GM12878 (cell line): ENCODE measurements around the gene FAM76A. TPM values are rescaled to one million over a fixed set of nuclear protein-coding genes. Genes with fewer than 3 reads are reported as not detected.

Experiments used
- ATAC-seq: fragments of 200-7000 bp; cut with Tn5 transposase; 3 replicates; pipeline ENCODE4 v1.9.1; 2020; ENCODE audit warnings: mild to moderate bottlenecking, moderate library complexity
- BruUV-seq: library from RNA; stranded (reverse); fragments of 400-500 nt; replicated peaks from 2 replicates; lab custom pipeline; 2021; lab: Mats Ljungman, UMichigan
- CTCF ChIA-PET: fragments of 300-600 bp; sonication (Branson Sonifier 250); formaldehyde crosslinking; extraction: SDS; loops from one replicate; lab custom pipeline; 2021; ENCODE audit warnings: inconsistent platforms; lab: Yijun Ruan, JAX
- POLR2A ChIA-PET: fragments of 350-600 bp; formaldehyde crosslinking; extraction: SDS; loops from one replicate; lab custom pipeline; 2021; ENCODE audit warnings: inconsistent platforms; lab: Charles Lee
- RAD21 ChIA-PET: fragments of 300-600 bp; sonication (Branson Sonifier 250); formaldehyde crosslinking; loops from one replicate; lab custom pipeline; 2023; ENCODE audit warnings: antibody characterized with exemption; ENCODE audit not compliant: unreplicated experiment; lab: Charles Lee
- SMC1A ChIA-PET: fragments of 300-600 bp; sonication (Branson Sonifier 250); formaldehyde crosslinking; loops from one replicate; lab custom pipeline; 2023; ENCODE audit not compliant: unreplicated experiment, uncharacterized antibody; lab: Charles Lee
- DNase-seq: peaks from one replicate; pipeline ENCODE4 v3.0.0-alpha.2; 2011; ENCODE audit warnings: low read depth, low spot score
- FAIRE-seq: peaks from 3 replicates; lab custom pipeline; 2011; peaks lifted over from hg19 to GRCh38; lab: Jason Lieb, UNC
- H2AFZ ChIP-seq: 2 replicates; pipeline ENCODE4 v1.6.0; 2011; ENCODE audit warnings: low read depth, low read length, control low read depth; ENCODE audit not compliant: control insufficient read depth
- H3K27ac ChIP-seq: 2 replicates; pipeline ENCODE4 v1.5.1; 2011; ENCODE audit warnings: control low read depth; ENCODE audit not compliant: control insufficient read depth, insufficient read depth
- H3K27me3 ChIP-seq, 2 experiments: replicated peaks in 1 of 2; 2 replicates each; pipeline versions ENCODE4 v1.6.0 to v1.6.1; 2011; ENCODE audit warnings: low read length in 1 of 2; ENCODE audit not compliant: control insufficient read depth in 2 of 2, insufficient read depth in 2 of 2
- H3K36me3 ChIP-seq, 2 experiments: 2 replicates each; pipeline ENCODE4 v1.5.1; 2011; ENCODE audit warnings: low read length in 1 of 2; ENCODE audit not compliant: control insufficient read depth in 2 of 2, insufficient read depth in 2 of 2
- H3K4me1 ChIP-seq: 2 replicates; pipeline ENCODE4 v1.6.1; 2011; ENCODE audit warnings: mild to moderate bottlenecking, low read length, moderate library complexity, mixed read lengths; ENCODE audit not compliant: control insufficient read depth, insufficient read depth
- H3K4me2 ChIP-seq: 2 replicates; pipeline ENCODE4 v1.6.0; 2011; ENCODE audit warnings: control low read depth; ENCODE audit not compliant: control insufficient read depth, insufficient read depth
- H3K4me3 ChIP-seq: fragments of 200-600 bp; sonication (generic); 2 replicates; pipeline ENCODE4 v1.5.1; 2016
- H3K79me2 ChIP-seq: 2 replicates; pipeline ENCODE4 v1.6.0; 2011; ENCODE audit warnings: low read length; ENCODE audit not compliant: control insufficient read depth, insufficient read depth
- H3K9ac ChIP-seq: 2 replicates; pipeline ENCODE4 v1.8.0; 2011; ENCODE audit warnings: low read length, control low read depth, mixed read lengths; ENCODE audit not compliant: control insufficient read depth, insufficient read depth
- H3K9me3 ChIP-seq: replicated peaks from 3 replicates; pipeline ENCODE4 v1.5.1; 2011; ENCODE audit warnings: mild to moderate bottlenecking, low read length; ENCODE audit not compliant: control insufficient read depth, insufficient read depth
- H4K20me1 ChIP-seq: 2 replicates; pipeline ENCODE4 v1.6.0; 2011; ENCODE audit not compliant: control insufficient read depth, insufficient read depth
- FOS ChIP-seq: IDR thresholded peaks from 3 replicates; pipeline ENCODE4 v1.6.1; 2011; ENCODE audit warnings: borderline replicate concordance; ENCODE audit not compliant: insufficient read length; ENCODE audit errors: extremely low read depth
- GABPA ChIP-seq: IDR thresholded peaks from 2 replicates; pipeline ENCODE4 v1.6.1; 2014; ENCODE audit warnings: antibody characterized with exemption, low read depth, mild to moderate bottlenecking, inconsistent platforms
- IKZF1 ChIP-seq: fragments of 450-650 bp; conservative IDR thresholded peaks from 2 replicates; pipeline ENCODE4 v1.6.1; 2017; ENCODE audit warnings: antibody characterized with exemption, mild to moderate bottlenecking
- JUNB ChIP-seq: IDR thresholded peaks from 2 replicates; pipeline ENCODE4 v1.6.1; 2016; ENCODE audit warnings: antibody characterized with exemption, mild to moderate bottlenecking
- KDM1A ChIP-seq: fragments of 200-600 bp; sonication (generic); IDR thresholded peaks from 2 replicates; pipeline ENCODE4 v1.6.1; 2016; ENCODE audit warnings: borderline replicate concordance
- NBN ChIP-seq: fragments of 450-650 bp; IDR thresholded peaks from 2 replicates; pipeline ENCODE4 v1.6.1; 2016
- NKRF ChIP-seq: fragments of 450-650 bp; conservative IDR thresholded peaks from 2 replicates; pipeline ENCODE4 v1.6.1; 2017; ENCODE audit warnings: mild to moderate bottlenecking, moderate library complexity
- NR2C2 ChIP-seq: IDR thresholded peaks from 2 replicates; pipeline ENCODE4 v1.6.1; 2011; ENCODE audit warnings: borderline replicate concordance, low read depth; ENCODE audit not compliant: control insufficient read depth, insufficient read length
- PML ChIP-seq: IDR thresholded peaks from 2 replicates; pipeline ENCODE4 v1.6.1; 2012; ENCODE audit warnings: low read length, inconsistent platforms
- POLR2AphosphoS2 ChIP-seq: IDR thresholded peaks from 2 replicates; pipeline ENCODE4 v1.6.1; 2011; ENCODE audit warnings: low read depth, mild to moderate bottlenecking, low read length, improper control_type of control experiment, moderate library complexity
- RFX5 ChIP-seq: IDR thresholded peaks from 2 replicates; pipeline ENCODE4 v1.6.1; 2011; ENCODE audit warnings: low read depth, low read length, improper control_type of control experiment
- RUNX3 ChIP-seq: IDR thresholded peaks from 2 replicates; pipeline ENCODE4 v1.6.1; 2012; ENCODE audit warnings: low read length, inconsistent platforms
- SMAD1 ChIP-seq: fragments of 450-650 bp; IDR thresholded peaks from 2 replicates; pipeline ENCODE4 v1.6.1; 2018; ENCODE audit warnings: mild to moderate bottlenecking, low read depth; ENCODE audit not compliant: partially characterized antibody
- WRNIP1 ChIP-seq: IDR thresholded peaks from 2 replicates; pipeline ENCODE4 v1.6.1; 2011; ENCODE audit warnings: low read depth, low read length, improper control_type of control experiment, borderline replicate concordance
- ZNF207 ChIP-seq: fragments of 450-650 bp; IDR thresholded peaks from 2 replicates; pipeline ENCODE4 v1.6.1; 2014; ENCODE audit warnings: antibody characterized with exemption, mild to moderate bottlenecking, borderline replicate concordance
- WGBS: methylation state at CpG from one replicate; pipeline ENCODE4 v1.1.6; 2016; ENCODE audit warnings: low lambda C conversion rate; ENCODE audit not compliant: insufficient replicate concordance, insufficient coverage; ENCODE audit errors: missing lambda C conversion rate; 5-methylcytosine and 5-hydroxymethylcytosine counted together
- in situ Hi-C: fragments of 300-500 bp; cut with MboI; formaldehyde crosslinking; loops from 9 replicates; pipeline ENCODE4 v1.14.3; 2018; ENCODE audit warnings: mixed read lengths
- intact Hi-C: fragments of 100-400 bp; cut with micrococcal nuclease; formaldehyde crosslinking; loops from one replicate; pipeline ENCODE4 v1.14.2; 2022; ENCODE audit not compliant: unreplicated experiment
- polyA plus RNA-seq, 11 experiments: library from polyadenylated mRNA; depleted of rRNA in 4 of 11; unstranded in 6 of 11; stranded (reverse) in 5 of 11; fragments of >200 nt; fragmentation: Nextera tagmentation in 4 of 11; fragmentation: Illumina TruSeq in 1 of 11; extraction: Ambion mirVana in 4 of 11; extraction: Trizol in 1 of 11; gene quantifications; 1 replicate in 1 of 11; 2 replicates in 10 of 11; pipeline versions ENCODE4 v1.2.1 to v1.2.3, GENCODE V29; 2011 to 2016; ENCODE audit warnings: inconsistent platforms in 2 of 11, missing spikeins in 2 of 11, low read depth in 1 of 11
- total RNA-seq, 4 experiments: library from RNA; depleted of rRNA in 3 of 4; stranded (reverse); fragments of >200 nt in 3 of 4; fragmentation: Illumina TruSeq in 1 of 4; extraction: Trizol in 1 of 4; gene quantifications; 2 replicates each; pipeline versions ENCODE4 v1.2.1 to v1.2.3, GENCODE V29; 2013 to 2021
- TF ChIP-seq, protein P1 (sequence below): fragments of 450-650 bp; IDR thresholded peaks from 2 replicates; pipeline ENCODE4 v1.6.1; 2017; ENCODE audit warnings: antibody characterized with exemption, mild to moderate bottlenecking, moderate library complexity

FAM76A gene
- total and polyA plus RNA-seq, 10 of the 15 experiments (the other 5 are each of a cell fraction or from before 2014, with no cell fraction given): 5.4 to 13.4 (median 7.6) TPM

- POLR2A ChIA-PET: interaction anchor here (0.6 kb wide), 1 partner anchor 8 kb away, joined by 5 read pairs; no protein-coding TSS in a partner anchor
- Histone ChIP-seq H3K27ac (no peak overlapping the region), H3K36me3 (peaks cover 0 to 3% of the 10 kb centered on the region in 2 experiments; a peak in 3 of 4 replicates), H2AFZ (no peak overlapping the region), H3K4me2 (no peak overlapping the region), H3K9me3 (no peaks in the 10 kb centered on the region), H3K9ac (no peak overlapping the region), H3K79me2 (no peaks in the 10 kb centered on the region), H3K4me3 (no peak overlapping the region), H3K4me1 (no peaks in the 10 kb centered on the region), H4K20me1 (no peaks in the 10 kb centered on the region), H3K27me3 (no peaks in the 10 kb centered on the region)
- FAIRE-seq (no peak), ATAC-seq (no peak), DNase-seq (no peak)
- intact Hi-C loops: no loop called here
- RAD21 ChIA-PET: no interaction called here
- no TSS peak for BruUV-seq
- WGBS: 92% methylated on average over 3 of the region's 3 CpGs
- in situ Hi-C loops: no loop called here
- SMC1A ChIA-PET: no interaction called here
- CTCF ChIA-PET: no interaction called here
- TF ChIP-seq, protein P1, sequence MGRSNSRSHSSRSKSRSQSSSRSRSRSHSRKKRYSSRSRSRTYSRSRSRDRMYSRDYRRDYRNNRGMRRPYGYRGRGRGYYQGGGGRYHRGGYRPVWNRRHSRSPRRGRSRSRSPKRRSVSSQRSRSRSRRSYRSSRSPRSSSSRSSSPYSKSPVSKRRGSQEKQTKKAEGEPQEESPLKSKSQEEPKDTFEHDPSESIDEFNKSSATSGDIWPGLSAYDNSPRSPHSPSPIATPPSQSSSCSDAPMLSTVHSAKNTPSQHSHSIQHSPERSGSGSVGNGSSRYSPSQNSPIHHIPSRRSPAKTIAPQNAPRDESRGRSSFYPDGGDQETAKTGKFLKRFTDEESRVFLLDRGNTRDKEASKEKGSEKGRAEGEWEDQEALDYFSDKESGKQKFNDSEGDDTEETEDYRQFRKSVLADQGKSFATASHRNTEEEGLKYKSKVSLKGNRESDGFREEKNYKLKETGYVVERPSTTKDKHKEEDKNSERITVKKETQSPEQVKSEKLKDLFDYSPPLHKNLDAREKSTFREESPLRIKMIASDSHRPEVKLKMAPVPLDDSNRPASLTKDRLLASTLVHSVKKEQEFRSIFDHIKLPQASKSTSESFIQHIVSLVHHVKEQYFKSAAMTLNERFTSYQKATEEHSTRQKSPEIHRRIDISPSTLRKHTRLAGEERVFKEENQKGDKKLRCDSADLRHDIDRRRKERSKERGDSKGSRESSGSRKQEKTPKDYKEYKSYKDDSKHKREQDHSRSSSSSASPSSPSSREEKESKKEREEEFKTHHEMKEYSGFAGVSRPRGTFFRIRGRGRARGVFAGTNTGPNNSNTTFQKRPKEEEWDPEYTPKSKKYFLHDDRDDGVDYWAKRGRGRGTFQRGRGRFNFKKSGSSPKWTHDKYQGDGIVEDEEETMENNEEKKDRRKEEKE: no peak
- TF ChIP-seq NR2C2: no peak
- no peak for TF ChIP-seq PML
- TF ChIP-seq RFX5: no peak
Observed at GRCh38 chr1:27736252-27736651, 10.5 kb downstream of the FAM76A start.

- CTCF ChIA-PET: no interaction called here
- Histone ChIP-seq H3K4me1 (no peaks in the 10 kb centered on the region), H3K36me3 (peaks cover 0 to 4% of the 10 kb centered on the region in 2 experiments; a peak in 3 of 4 replicates), H3K27ac (no peak overlapping the region), H4K20me1 (no peaks in the 10 kb centered on the region), H3K4me2 (no peak overlapping the region), H3K9ac (no peak overlapping the region), H3K4me3 (no peak overlapping the region), H3K27me3 (no peaks in the 10 kb centered on the region), H3K9me3 (no peaks in the 10 kb centered on the region), H3K79me2 (no peaks in the 10 kb centered on the region), H2AFZ (no peak overlapping the region)
- WGBS: 91% methylated on average over 6 of the region's 6 CpGs
- DNase-seq: no peak
- BruUV-seq: no TSS peak
- RAD21 ChIA-PET: no interaction called here
- POLR2A ChIA-PET: no interaction called here
- no peak for FAIRE-seq
- SMC1A ChIA-PET: no interaction called here
- in situ Hi-C loops (no loop called here), intact Hi-C loops (no loop called here)
- no peak for ATAC-seq
- TF ChIP-seq POLR2AphosphoS2: no peak
- TF ChIP-seq ZNF207: no peak
- no peak for TF ChIP-seq JUNB
- no peak for TF ChIP-seq NBN
- no peak for TF ChIP-seq WRNIP1
- TF ChIP-seq SMAD1: no peak
- no peak for TF ChIP-seq NKRF
- TF ChIP-seq IKZF1: no peak
- no peak for TF ChIP-seq RUNX3
- TF ChIP-seq KDM1A: no peak
- TF ChIP-seq FOS: no peak
- TF ChIP-seq GABPA: no peak
Observed at GRCh38 chr1:27741121-27741520, 15.4 kb downstream of the FAM76A start.
